NCI-H510A (cell line): ENCODE data around the gene HCAR2.
"Not testable (repeated sequence)": the region's sequence is repeated elsewhere in the genome, so short reads cannot be mapped to it uniquely, and the experiment has no call there.

Experiments
- DNase-seq: peaks from one replicate; lab custom pipeline; 2025; lab: John Stamatoyannopoulos, UW

HCAR2 gene

GRCh38 chr12:122665349-122665748, 37.8 kb downstream of the HCAR2 start:
- no peak for DNase-seq

- no peak for DNase-seq
Observed at GRCh38 chr12:122661938-122662337, 41.2 kb downstream of the HCAR2 start.

- DNase-seq = no peak
Observed at GRCh38 chr12:122661246-122661645, 41.9 kb downstream of the HCAR2 start.

DNA sequence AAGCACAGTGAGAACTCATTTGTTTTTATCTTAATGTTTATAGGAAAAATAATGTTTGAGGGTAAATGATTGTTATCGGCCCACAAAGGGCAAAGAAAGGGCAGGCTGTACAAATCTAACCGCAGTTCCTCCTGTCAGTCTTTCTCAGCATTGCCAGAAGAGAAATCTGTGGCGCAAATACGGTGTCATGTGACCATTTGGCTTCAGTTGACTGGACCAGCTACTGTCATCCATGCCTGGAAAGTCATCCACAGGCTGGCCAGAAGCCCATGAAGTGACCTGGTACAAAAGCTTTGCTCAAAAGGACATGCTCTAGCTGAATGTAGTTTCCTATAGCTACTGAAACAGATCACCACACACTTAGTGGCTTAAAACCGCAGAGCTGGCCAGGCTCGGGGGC, 43.6 kb downstream of the HCAR2 start:
- no peak for DNase-seq

DNA sequence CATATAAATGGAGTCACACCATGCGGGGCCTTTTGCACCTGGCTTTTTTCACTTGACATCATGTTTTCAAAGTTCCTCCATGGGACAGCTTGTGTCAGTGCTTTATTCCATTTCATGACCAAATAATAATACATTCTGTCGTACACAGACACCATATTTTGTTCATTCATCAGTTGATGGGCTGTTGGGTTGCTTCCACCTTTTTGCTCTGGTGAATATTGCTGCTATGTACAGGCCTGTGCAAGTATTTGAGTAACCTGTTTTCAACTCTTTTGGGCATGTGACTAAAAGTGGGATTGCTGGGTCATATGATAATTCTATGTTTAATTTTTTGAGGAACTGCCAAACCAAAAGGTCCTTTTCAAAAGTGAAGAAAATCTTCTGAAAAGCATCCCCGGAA, 46.9 kb downstream of the HCAR2 start:
- no peak for DNase-seq

DNA sequence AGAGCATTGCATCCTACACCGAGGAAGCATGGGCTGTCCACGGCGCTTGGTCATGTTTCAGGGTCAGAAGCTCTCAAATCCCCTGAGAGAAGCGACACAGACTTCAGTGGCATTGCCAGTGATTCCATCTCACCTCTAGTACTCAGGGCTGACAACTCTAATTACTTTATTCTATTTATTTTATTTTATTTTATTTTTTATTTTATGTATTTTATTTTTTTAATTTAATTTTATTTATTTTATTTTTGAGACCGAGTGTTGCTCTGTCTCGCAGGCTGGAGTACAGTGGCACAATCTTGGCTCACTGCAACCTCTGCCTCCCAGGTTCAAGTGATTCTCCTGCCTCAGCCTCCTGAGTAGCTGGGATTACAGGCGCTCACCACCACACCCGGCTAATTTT, 49.9 kb downstream of the HCAR2 start:
- DNase-seq = not testable (repeated sequence)

DNA sequence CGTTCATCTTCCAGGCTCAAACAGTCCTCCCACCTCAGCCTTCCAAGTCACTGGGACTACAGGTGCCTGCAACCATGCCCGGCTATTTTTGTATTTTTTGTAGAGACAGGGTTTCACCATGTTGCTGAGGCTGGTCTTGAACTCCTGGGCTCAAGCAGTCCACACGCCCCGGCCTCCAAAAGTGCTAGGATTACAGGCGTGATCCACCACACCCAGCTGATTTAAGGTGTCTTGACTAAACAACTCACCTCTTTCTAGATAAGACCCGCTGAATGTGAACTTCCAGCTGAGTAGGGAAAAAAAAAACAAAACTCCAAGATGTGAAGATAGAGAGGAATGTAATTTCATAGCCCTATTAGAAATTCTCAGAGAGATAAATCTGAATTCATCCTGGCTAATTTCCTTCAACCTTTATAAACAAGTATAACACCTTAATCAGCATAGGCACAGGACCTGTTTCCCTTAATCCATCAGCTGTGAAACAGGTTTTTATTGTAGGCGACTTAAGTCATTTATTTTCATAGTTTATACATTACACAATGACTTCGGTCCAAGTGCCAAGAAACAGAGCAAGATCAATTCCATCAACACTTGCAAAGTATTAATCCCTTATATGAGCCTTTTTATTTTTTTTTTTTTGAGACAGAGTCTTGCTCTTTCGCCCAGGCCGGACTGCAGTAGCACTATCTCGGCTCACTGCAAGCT, 51.5 kb downstream of the HCAR2 start:
- DNase-seq = no peak
